Body of pancreas (tissue), 4 donors: ENCODE data around the gene C1QTNF12. TPM values are rescaled to one million over a fixed set of nuclear protein-coding genes. Genes with fewer than 3 reads are reported as not detected.

Source experiments
- ATAC-seq: fragments of 150-250 bp; one replicate; pipeline ENCODE4 v1.9.1; 2016
- DNase-seq, 4 donors: peaks; one replicate each; pipeline ENCODE4 v3.0.0-alpha.2; 2019
- H3K27ac ChIP-seq, 4 donors: fragments of 200-600 bp; sonication (generic); 1 replicate in 3 of 4; 2 replicates in 1 of 4; pipeline versions ENCODE4 v1.5.1 to v1.6.1; 2016 to 2019; ENCODE audit warnings: mild to moderate bottlenecking in 1 of 4, mixed read lengths in 1 of 4, moderate library complexity in 1 of 4
- H3K27me3 ChIP-seq, 2 donors: fragments of 200-600 bp; sonication (generic); one replicate each; pipeline ENCODE4 v1.6.0; 2016; ENCODE audit warnings: mild to moderate bottlenecking in 1 of 2
- H3K36me3 ChIP-seq, 2 donors: fragments of 200-600 bp; sonication (generic); replicated peaks in 1 of 2; 2 replicates each; pipeline ENCODE4 v1.5.1; 2016; ENCODE audit warnings: low read depth in 2 of 2; ENCODE audit not compliant: insufficient read depth in 1 of 2
- H3K4me1 ChIP-seq: fragments of 200-600 bp; sonication (generic); one replicate; pipeline ENCODE4 v1.6.0; 2016
- H3K4me3 ChIP-seq, 2 donors: fragments of 200-600 bp; sonication (generic); 1 replicate in 1 of 2; 2 replicates in 1 of 2; pipeline ENCODE4 v1.5.1; 2016 to 2019
- H3K9me3 ChIP-seq, 3 donors: fragments of 200-600 bp; sonication (generic); 1 replicate in 2 of 3; 2 replicates in 1 of 3; pipeline ENCODE4 v1.5.1; 2016
- POLR2A ChIP-seq, 3 donors: fragments of 450-650 bp; IDR thresholded peaks; one replicate each; pipeline ENCODE4 v1.6.1; 2016; ENCODE audit warnings: antibody characterized with exemption in 3 of 3, mild to moderate bottlenecking in 2 of 3
- WGBS, 2 donors: methylation state at CpG; one replicate each; pipeline ENCODE4 v1.1.5; 2017; 5-methylcytosine and 5-hydroxymethylcytosine counted together
- intact Hi-C: fragments of 100-400 bp; cut with DNase I; formaldehyde crosslinking; loops from one replicate; pipeline ENCODE4 v1.15.1; 2023
- microRNA-seq, 2 donors: library from miRNA; unstranded; fragments of <30 nt; microRNA quantifications; one replicate each; pipeline ENCODE4, GENCODE V29; 2016; ENCODE audit warnings: borderline number of aligned reads in 2 of 2, borderline replicate concordance in 2 of 2
- small RNA-seq: library from RNA; depleted of rRNA; stranded (forward); fragments of <200 nt; gene quantifications from one replicate; pipeline ENCODE3, GENCODE V24; 2016
- total RNA-seq, 2 donors: library from RNA; depleted of rRNA; stranded (reverse); fragments of >200 nt; gene quantifications; one replicate each; pipeline ENCODE4 v1.1.0, GENCODE V29; 2016
- TF ChIP-seq, protein P1 (sequence below), 7 experiments: fragments of 450-650 bp in 4 of 7; fragments of 200-600 bp in 3 of 7; sonication (generic) in 3 of 7; IDR thresholded peaks; one replicate each; pipeline ENCODE4 v1.5.1; 2016 to 2019; ENCODE audit warnings: antibody characterized with exemption in 7 of 7

C1QTNF12 gene
- total RNA-seq, 2 donors from 2014 or later, result not detected

DNA sequence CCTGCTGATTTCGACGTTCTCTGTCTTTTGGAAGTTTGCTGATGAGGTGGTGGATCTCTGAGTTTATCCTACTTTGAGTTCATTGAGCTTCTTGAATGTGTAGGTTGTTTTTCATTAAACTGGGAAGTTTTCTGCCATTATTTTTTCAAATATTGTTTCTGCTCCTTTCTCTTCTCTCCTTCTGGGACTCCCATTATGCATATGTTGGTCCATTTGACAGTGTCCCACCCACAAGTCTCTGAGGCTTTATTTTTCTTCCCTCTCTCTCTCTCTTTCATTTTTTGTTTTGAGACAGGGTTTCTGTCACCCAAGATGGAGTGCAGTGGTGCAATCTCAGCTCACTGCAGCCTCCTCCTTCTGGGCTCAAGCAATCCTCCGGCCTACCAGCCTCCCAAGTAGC lies 51.8 kb downstream of the C1QTNF12 start:
- DNase-seq, result no peak

More for the DNA sequence above, 51.8 kb downstream of the C1QTNF12 start:
- H3K27me3 ChIP-seq, result no peaks in the 10 kb centered on the region
- TF ChIP-seq POLR2A (IDR thresholded peaks at IDR 0.05), result no peak
- TF ChIP-seq, protein P1, sequence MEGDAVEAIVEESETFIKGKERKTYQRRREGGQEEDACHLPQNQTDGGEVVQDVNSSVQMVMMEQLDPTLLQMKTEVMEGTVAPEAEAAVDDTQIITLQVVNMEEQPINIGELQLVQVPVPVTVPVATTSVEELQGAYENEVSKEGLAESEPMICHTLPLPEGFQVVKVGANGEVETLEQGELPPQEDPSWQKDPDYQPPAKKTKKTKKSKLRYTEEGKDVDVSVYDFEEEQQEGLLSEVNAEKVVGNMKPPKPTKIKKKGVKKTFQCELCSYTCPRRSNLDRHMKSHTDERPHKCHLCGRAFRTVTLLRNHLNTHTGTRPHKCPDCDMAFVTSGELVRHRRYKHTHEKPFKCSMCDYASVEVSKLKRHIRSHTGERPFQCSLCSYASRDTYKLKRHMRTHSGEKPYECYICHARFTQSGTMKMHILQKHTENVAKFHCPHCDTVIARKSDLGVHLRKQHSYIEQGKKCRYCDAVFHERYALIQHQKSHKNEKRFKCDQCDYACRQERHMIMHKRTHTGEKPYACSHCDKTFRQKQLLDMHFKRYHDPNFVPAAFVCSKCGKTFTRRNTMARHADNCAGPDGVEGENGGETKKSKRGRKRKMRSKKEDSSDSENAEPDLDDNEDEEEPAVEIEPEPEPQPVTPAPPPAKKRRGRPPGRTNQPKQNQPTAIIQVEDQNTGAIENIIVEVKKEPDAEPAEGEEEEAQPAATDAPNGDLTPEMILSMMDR (IDR thresholded peaks at IDR 0.05), result no peak
- intact Hi-C loops, result no loop called here
- H3K4me1 ChIP-seq, result no peaks in the 10 kb centered on the region
- no peak for ATAC-seq
- no peak overlapping the region for H3K27ac ChIP-seq
- no peaks in the 10 kb centered on the region for H3K36me3 ChIP-seq
- 95 to 96% methylated on average over 3 of the region's 3 CpGs for WGBS, 2 donors
- no peak overlapping the region for H3K4me3 ChIP-seq
- H3K9me3 ChIP-seq, result no peaks in the 10 kb centered on the region

Small RNAs within 50 kb of the gene (microRNA-seq; reads per million reads assigned to microRNA genes)
- gene MIR6726, result 0.45 to 0.47 reads per million in 2 donors

Small RNAs within 50 kb of the gene (small RNA-seq; reads per million reads assigned to genes)
- gene MIR6726, result 0.70 reads per million, percentile 15 among the genes with 10 or more reads in this experiment

Other genes with a start within 250 kb of the C1QTNF12 start
- 10 to 100 TPM; 44.1 to 97.2 TPM for gene HES4, start 246.6 kb downstream of the C1QTNF12 start, total RNA-seq
- gene ISG15, start 233.2 kb downstream of the C1QTNF12 start, total RNA-seq, result 10 to 100 TPM in 1 of 2 donors, 1 to 10 TPM in 1; 8.3 to 29.0 TPM
- 100 to 1,000 TPM in 1 of 2 donors, 10 to 100 TPM in 1; 85.1 to 241 TPM for gene AGRN, start 226.6 kb downstream of the C1QTNF12 start, total RNA-seq
- under 1 TPM in 1 of 2 donors, not detected in 1; 0.26 TPM for gene RNF223, start 172.4 kb downstream of the C1QTNF12 start, total RNA-seq
- 10 to 100 TPM in 1 of 2 donors, 1 to 10 TPM in 1; 8.8 to 13.2 TPM for gene C1orf159, start 130.6 kb downstream of the C1QTNF12 start, total RNA-seq
- under 1 TPM; 0.66 to 0.78 TPM for gene TTLL10, start 72.8 kb downstream of the C1QTNF12 start, total RNA-seq
- not detected for gene TNFRSF18, start 40.1 kb downstream of the C1QTNF12 start, total RNA-seq
- 1 to 10 TPM in 1 of 2 donors, under 1 TPM in 1; 0.99 to 2.6 TPM for gene TNFRSF4, start 32.6 kb downstream of the C1QTNF12 start, total RNA-seq
- gene SDF4, start 14.7 kb downstream of the C1QTNF12 start, total RNA-seq, result 10 to 100 TPM; 89.2 to 97.6 TPM
- 10 to 100 TPM; 18.4 to 35.6 TPM for gene B3GALT6, start 14.5 kb downstream of the C1QTNF12 start, total RNA-seq
- gene UBE2J2, start 27.1 kb upstream of the C1QTNF12 start, total RNA-seq, result 10 to 100 TPM; 23.6 to 39.2 TPM
- gene SCNN1D, start 33.7 kb upstream of the C1QTNF12 start, total RNA-seq, result 1 to 10 TPM; 4.0 to 4.2 TPM
- gene ACAP3, start 61.2 kb upstream of the C1QTNF12 start, total RNA-seq, result 10 to 100 TPM; 37.9 to 53.7 TPM
- 10 to 100 TPM; 20.2 to 20.8 TPM for gene PUSL1, start 61.9 kb upstream of the C1QTNF12 start, total RNA-seq
- gene INTS11, start 77.9 kb upstream of the C1QTNF12 start, total RNA-seq, result 100 to 1,000 TPM in 1 of 2 donors, 10 to 100 TPM in 1; 89.0 to 189 TPM
- gene CPTP, start 78.1 kb upstream of the C1QTNF12 start, total RNA-seq, result 10 to 100 TPM; 15.6 to 33.0 TPM
- under 1 TPM in 1 of 2 donors, not detected in 1; 0.26 TPM for gene TAS1R3, start 84.6 kb upstream of the C1QTNF12 start, total RNA-seq
- 10 to 100 TPM; 58.1 to 84.4 TPM for gene DVL1, start 102.7 kb upstream of the C1QTNF12 start, total RNA-seq
- gene MXRA8, start 111.8 kb upstream of the C1QTNF12 start, total RNA-seq, result 10 to 100 TPM; 23.3 to 48.5 TPM
- gene AURKAIP1, start 128.5 kb upstream of the C1QTNF12 start, total RNA-seq, result 10 to 100 TPM; 79.4 to 93.7 TPM
- 100 to 1,000 TPM; 225 to 246 TPM for gene CCNL2, start 152.6 kb upstream of the C1QTNF12 start, total RNA-seq
- 10 to 100 TPM; 72.8 to 85.9 TPM for gene MRPL20, start 160.6 kb upstream of the C1QTNF12 start, total RNA-seq
- 10 to 100 TPM; 11.2 to 15.5 TPM for gene ANKRD65, start 174.6 kb upstream of the C1QTNF12 start, total RNA-seq
- gene VWA1, start 189.0 kb upstream of the C1QTNF12 start, total RNA-seq, result 10 to 100 TPM; 47.1 to 55.5 TPM
- 1 to 10 TPM; 1.6 to 2.3 TPM for gene ATAD3C, start 203.0 kb upstream of the C1QTNF12 start, total RNA-seq
- gene ATAD3B, start 225.0 kb upstream of the C1QTNF12 start, total RNA-seq, result 10 to 100 TPM; 16.6 to 37.2 TPM